HEK293 (cell line): Measurements from ENCODE around the gene NPFF.

Source experiments
- CTCF ChIA-PET: fragments of 350-600 bp; formaldehyde crosslinking; extraction: SDS; loops from one replicate; lab custom pipeline; 2021; ENCODE audit warnings: antibody characterized with exemption; lab: Yijun Ruan, JAX
- POLR2A ChIA-PET: fragments of 300-600 bp; formaldehyde crosslinking; extraction: SDS; loops from one replicate; lab custom pipeline; 2020; ENCODE audit warnings: antibody characterized with exemption, inconsistent platforms; lab: Yijun Ruan, JAX
- H3K27ac ChIP-seq: fragments of 200-500 bp; sonication (Bioruptor generic); 2 replicates; pipeline ENCODE4 v1.5.1; 2014; ENCODE audit warnings: low read depth, low read length, control low read depth, inconsistent platforms; ENCODE audit errors: extremely low read depth
- H3K36me3 ChIP-seq, 2 experiments: fragments of 200-500 bp in 1 of 2; sonication (Bioruptor generic) in 1 of 2; 1 replicate in 1 of 2; 2 replicates in 1 of 2; pipeline ENCODE4 v1.5.1; 2014 to 2017; ENCODE audit warnings: inconsistent platforms in 2 of 2, low read length in 2 of 2; ENCODE audit not compliant: control insufficient read depth in 2 of 2, insufficient read depth in 1 of 2
- H3K4me1 ChIP-seq: fragments of 200-500 bp; sonication (Bioruptor generic); 2 replicates; pipeline ENCODE4 v1.5.1; 2014; ENCODE audit warnings: mild to moderate bottlenecking, low read length, inconsistent platforms; ENCODE audit not compliant: control insufficient read depth, insufficient read depth
- H3K4me3 ChIP-seq: 2 replicates; pipeline ENCODE4 v1.5.1; 2011; ENCODE audit warnings: low read depth, mild to moderate bottlenecking, control low read depth, low read length, moderate library complexity
- H3K9me3 ChIP-seq: fragments of 200-500 bp; sonication (Bioruptor generic); 2 replicates; pipeline ENCODE4 v1.5.1; 2014; ENCODE audit warnings: low read depth, low read length, inconsistent platforms; ENCODE audit not compliant: control insufficient read depth, insufficient read depth
- GLIS1 ChIP-seq: fragments of 450-650 bp; formaldehyde crosslinking; IDR thresholded peaks from 2 replicates; pipeline ENCODE4 v1.5.1; 2016; ENCODE audit warnings: missing biosample characterization, missing genetic modification characterization
- HOXD13 ChIP-seq: sonication (generic); formaldehyde crosslinking; IDR thresholded peaks from 2 replicates; pipeline ENCODE4 v1.8.0; 2022; ENCODE audit warnings: missing genetic modification reagents, borderline replicate concordance
- MZF1 ChIP-seq: fragments of 450-650 bp; formaldehyde crosslinking; IDR thresholded peaks from 2 replicates; pipeline ENCODE4 v1.5.1; 2017; ENCODE audit warnings: missing biosample characterization, missing genetic modification characterization, borderline replicate concordance
- SCRT1 ChIP-seq: fragments of 450-650 bp; formaldehyde crosslinking; IDR thresholded peaks from 2 replicates; pipeline ENCODE4 v1.5.1; 2016; ENCODE audit warnings: missing biosample characterization, missing genetic modification characterization, borderline replicate concordance
- SP2 ChIP-seq: fragments of 450-650 bp; formaldehyde crosslinking; IDR thresholded peaks from 2 replicates; pipeline ENCODE4 v1.5.1; 2016; ENCODE audit warnings: missing biosample characterization, missing genetic modification characterization
- SP3 ChIP-seq: fragments of 450-650 bp; formaldehyde crosslinking; IDR thresholded peaks from 2 replicates; pipeline ENCODE4 v1.5.1; 2016; ENCODE audit warnings: missing biosample characterization, missing genetic modification characterization
- ZBTB17 ChIP-seq: fragments of 450-650 bp; formaldehyde crosslinking; IDR thresholded peaks from 2 replicates; pipeline ENCODE4 v1.5.1; 2016; ENCODE audit warnings: missing biosample characterization, missing genetic modification characterization
- ZEB2 ChIP-seq: fragments of 450-650 bp; formaldehyde crosslinking; IDR thresholded peaks from 2 replicates; pipeline ENCODE4 v1.5.1; 2016; ENCODE audit warnings: missing biosample characterization, missing genetic modification characterization
- ZNF133 ChIP-seq: fragments of 450-650 bp; formaldehyde crosslinking; IDR thresholded peaks from 2 replicates; pipeline ENCODE4 v1.5.1; 2016; ENCODE audit warnings: missing biosample characterization, missing genetic modification characterization
- ZNF169 ChIP-seq: fragments of 450-650 bp; formaldehyde crosslinking; IDR thresholded peaks from 2 replicates; pipeline ENCODE4 v1.5.1; 2016; ENCODE audit warnings: missing biosample characterization, missing genetic modification characterization
- ZNF341 ChIP-seq: fragments of 450-650 bp; formaldehyde crosslinking; IDR thresholded peaks from 2 replicates; pipeline ENCODE4; 2016; ENCODE audit warnings: low read depth, missing biosample characterization, missing genetic modification characterization
- ZNF510 ChIP-seq: fragments of 450-650 bp; formaldehyde crosslinking; IDR thresholded peaks from 2 replicates; pipeline ENCODE4 v1.5.1; 2018; ENCODE audit warnings: mild to moderate bottlenecking, missing genetic modification characterization, missing biosample characterization; ENCODE audit not compliant: insufficient replicate concordance
- ZNF571 ChIP-seq: fragments of 450-650 bp; formaldehyde crosslinking; IDR thresholded peaks from 2 replicates; pipeline ENCODE4 v1.5.0; 2017; ENCODE audit warnings: missing biosample characterization, missing genetic modification characterization
- ZNF596 ChIP-seq: fragments of 450-650 bp; IDR thresholded peaks from 2 replicates; pipeline ENCODE4 v1.5.0; 2018; ENCODE audit warnings: missing biosample characterization, mild to moderate bottlenecking, missing genetic modification characterization, moderate library complexity
- ZNF629 ChIP-seq: fragments of 450-650 bp; formaldehyde crosslinking; IDR thresholded peaks from 2 replicates; pipeline ENCODE4 v1.5.1; 2017; ENCODE audit warnings: missing biosample characterization, missing genetic modification characterization
- ZNF791 ChIP-seq: fragments of 450-650 bp; formaldehyde crosslinking; IDR thresholded peaks from 2 replicates; pipeline ENCODE4 v1.5.1; 2016; ENCODE audit warnings: missing biosample characterization, missing genetic modification characterization
- ZNF837 ChIP-seq: fragments of 450-650 bp; formaldehyde crosslinking; IDR thresholded peaks from 2 replicates; pipeline ENCODE4 v1.5.1; 2016; ENCODE audit warnings: missing biosample characterization, missing genetic modification characterization
- TF ChIP-seq, protein P1 (sequence below): fragments of 450-650 bp; formaldehyde crosslinking; IDR thresholded peaks from 2 replicates; pipeline ENCODE4 v1.5.1; 2016; ENCODE audit warnings: missing biosample characterization, missing genetic modification characterization, low read depth
- TF ChIP-seq, protein P2 (sequence below): fragments of 450-650 bp; formaldehyde crosslinking; conservative IDR thresholded peaks from 2 replicates; pipeline ENCODE4 v1.5.1; 2016; ENCODE audit warnings: low read depth, missing biosample characterization, missing genetic modification characterization
- TF ChIP-seq, protein P3 (sequence below): fragments of 450-650 bp; formaldehyde crosslinking; IDR thresholded peaks from 2 replicates; pipeline ENCODE4 v1.5.1; 2016; ENCODE audit warnings: missing biosample characterization, missing genetic modification characterization
- TF ChIP-seq, protein P4 (sequence below): fragments of 450-650 bp; formaldehyde crosslinking; IDR thresholded peaks from 2 replicates; pipeline ENCODE4 v1.5.1; 2017; ENCODE audit warnings: missing biosample characterization, missing genetic modification characterization

Gene NPFF

DNA sequence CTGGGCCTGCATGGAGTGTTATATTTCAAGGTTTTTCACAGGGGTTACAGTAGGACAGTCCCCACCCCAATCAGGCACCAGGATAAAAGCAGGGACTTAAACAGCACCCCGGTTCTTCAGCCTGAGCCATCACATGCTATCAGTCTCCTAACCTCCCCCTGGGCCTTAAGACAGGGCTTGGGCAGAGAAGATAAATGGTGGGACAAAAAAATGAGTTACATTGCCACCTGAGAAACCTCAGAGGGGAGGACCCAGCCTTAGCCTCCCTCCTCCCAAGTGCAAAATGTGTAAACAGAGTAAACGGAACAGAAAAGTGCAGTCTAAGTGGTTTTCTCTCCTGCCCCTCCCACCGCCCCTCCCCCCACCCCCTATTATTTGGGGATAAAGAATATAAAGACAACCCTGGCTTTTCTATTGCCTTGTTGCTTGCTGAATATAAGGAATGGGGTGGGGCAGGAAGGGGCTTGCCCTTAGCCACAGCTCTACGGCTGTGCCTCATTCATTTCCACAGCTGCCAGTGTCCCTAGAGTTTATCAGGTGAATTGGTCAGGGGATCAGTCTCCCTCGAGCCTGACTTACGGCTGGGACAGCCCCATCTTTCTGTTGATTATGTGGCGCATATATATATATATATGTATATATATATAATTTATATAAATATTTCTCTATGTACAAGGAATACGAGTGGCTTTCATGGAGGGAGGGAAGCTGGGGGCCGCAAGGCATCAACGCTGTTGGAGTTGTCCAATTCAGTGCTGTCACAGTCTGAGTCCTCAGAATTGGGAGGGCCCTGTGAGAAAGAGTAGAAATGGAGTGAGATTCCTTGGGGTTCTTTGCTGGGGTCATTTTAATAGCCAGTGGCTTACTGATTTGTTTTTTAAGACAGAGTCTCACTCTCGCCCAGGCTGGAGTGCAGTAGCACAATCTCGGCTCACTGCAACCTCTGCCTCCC, 26.5 kb downstream of the NPFF start:
- Histone ChIP-seq H3K4me3 (no peak overlapping the region), H3K4me1 (no peaks in the 10 kb centered on the region), H3K9me3 (no peaks in the 10 kb centered on the region), H3K36me3 (peaks cover 43 to 96% of the 10 kb centered on the region in 2 experiments), H3K27ac (no peak overlapping the region)
- no peak for TF ChIP-seq ZNF133
- TF ChIP-seq, protein P1, sequence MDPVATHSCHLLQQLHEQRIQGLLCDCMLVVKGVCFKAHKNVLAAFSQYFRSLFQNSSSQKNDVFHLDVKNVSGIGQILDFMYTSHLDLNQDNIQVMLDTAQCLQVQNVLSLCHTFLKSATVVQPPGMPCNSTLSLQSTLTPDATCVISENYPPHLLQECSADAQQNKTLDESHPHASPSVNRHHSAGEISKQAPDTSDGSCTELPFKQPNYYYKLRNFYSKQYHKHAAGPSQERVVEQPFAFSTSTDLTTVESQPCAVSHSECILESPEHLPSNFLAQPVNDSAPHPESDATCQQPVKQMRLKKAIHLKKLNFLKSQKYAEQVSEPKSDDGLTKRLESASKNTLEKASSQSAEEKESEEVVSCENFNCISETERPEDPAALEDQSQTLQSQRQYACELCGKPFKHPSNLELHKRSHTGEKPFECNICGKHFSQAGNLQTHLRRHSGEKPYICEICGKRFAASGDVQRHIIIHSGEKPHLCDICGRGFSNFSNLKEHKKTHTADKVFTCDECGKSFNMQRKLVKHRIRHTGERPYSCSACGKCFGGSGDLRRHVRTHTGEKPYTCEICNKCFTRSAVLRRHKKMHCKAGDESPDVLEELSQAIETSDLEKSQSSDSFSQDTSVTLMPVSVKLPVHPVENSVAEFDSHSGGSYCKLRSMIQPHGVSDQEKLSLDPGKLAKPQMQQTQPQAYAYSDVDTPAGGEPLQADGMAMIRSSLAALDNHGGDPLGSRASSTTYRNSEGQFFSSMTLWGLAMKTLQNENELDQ: no peak
- no peak for TF ChIP-seq ZNF510 (tag by site-specific recombination)
- no peak for TF ChIP-seq ZNF791 (tag by site-specific recombination)
- no peak for TF ChIP-seq HOXD13 (CRISPR knock-in tag)
- TF ChIP-seq SP3: no peak
- no peak for TF ChIP-seq SCRT1
- TF ChIP-seq, protein P2, sequence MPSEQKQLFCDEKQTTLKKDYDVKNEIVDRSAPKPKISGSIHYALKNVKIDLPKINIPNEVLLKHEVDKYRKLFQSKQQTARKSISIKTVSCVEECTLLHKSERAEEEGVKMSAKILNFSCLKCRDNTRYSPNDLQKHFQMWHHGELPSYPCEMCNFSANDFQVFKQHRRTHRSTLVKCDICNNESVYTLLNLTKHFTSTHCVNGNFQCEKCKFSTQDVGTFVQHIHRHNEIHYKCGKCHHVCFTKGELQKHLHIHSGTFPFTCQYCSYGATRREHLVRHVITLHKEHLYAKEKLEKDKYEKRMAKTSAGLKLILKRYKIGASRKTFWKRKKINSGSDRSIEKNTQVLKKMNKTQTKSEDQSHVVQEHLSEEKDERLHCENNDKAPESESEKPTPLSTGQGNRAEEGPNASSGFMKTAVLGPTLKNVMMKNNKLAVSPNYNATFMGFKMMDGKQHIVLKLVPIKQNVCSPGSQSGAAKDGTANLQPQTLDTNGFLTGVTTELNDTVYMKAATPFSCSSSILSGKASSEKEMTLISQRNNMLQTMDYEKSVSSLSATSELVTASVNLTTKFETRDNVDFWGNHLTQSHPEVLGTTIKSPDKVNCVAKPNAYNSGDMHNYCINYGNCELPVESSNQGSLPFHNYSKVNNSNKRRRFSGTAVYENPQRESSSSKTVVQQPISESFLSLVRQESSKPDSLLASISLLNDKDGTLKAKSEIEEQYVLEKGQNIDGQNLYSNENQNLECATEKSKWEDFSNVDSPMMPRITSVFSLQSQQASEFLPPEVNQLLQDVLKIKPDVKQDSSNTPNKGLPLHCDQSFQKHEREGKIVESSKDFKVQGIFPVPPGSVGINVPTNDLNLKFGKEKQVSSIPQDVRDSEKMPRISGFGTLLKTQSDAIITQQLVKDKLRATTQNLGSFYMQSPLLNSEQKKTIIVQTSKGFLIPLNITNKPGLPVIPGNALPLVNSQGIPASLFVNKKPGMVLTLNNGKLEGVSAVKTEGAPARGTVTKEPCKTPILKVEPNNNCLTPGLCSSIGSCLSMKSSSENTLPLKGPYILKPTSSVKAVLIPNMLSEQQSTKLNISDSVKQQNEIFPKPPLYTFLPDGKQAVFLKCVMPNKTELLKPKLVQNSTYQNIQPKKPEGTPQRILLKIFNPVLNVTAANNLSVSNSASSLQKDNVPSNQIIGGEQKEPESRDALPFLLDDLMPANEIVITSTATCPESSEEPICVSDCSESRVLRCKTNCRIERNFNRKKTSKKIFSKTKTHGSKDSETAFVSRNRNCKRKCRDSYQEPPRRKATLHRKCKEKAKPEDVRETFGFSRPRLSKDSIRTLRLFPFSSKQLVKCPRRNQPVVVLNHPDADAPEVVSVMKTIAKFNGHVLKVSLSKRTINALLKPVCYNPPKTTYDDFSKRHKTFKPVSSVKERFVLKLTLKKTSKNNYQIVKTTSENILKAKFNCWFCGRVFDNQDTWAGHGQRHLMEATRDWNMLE (tag by site-specific recombination): no peak
- TF ChIP-seq ZNF837 (tag by site-specific recombination): no peak
- TF ChIP-seq ZNF169 (tag by site-specific recombination): no peak
- TF ChIP-seq ZEB2 (tag by site-specific recombination): no peak
- ChIA-PET CTCF (interaction anchor here (0.8 to 2.0 kb wide), 5 partner anchors 9 to 159 kb away, joined by 3 to 7 read pairs (median 4); partner anchors contain the start of gene AAAS), POLR2A (interaction anchor here (1.0 to 3.9 kb wide), 9 partner anchors 9 to 159 kb away, joined by 3 to 39 read pairs (median 8); partner anchors contain the start of genes AAAS, MAP3K12 and TARBP2)

DNA sequence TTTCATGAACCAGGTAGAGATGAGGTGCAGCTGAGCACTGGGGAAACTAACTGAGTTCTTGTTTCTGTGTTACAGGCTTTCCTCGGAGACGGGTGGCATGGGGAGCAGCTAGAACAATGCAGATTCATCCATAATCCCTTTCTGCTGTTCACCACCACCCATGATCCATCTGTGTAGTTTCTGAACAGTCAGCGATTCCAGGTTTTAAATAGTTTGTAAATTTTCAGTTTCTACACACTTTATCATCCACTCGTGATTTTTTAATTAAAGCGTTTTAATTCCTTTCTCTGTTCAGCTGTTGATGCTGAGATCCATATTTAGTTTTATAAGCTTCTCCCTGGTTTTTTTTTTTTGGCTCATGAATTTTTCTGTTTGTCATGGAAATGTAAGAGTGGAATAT, 28.0 kb downstream of the NPFF start:
- Histone ChIP-seq H3K27ac (no peak overlapping the region), H3K4me3 (no peak overlapping the region), H3K9me3 (no peaks in the 10 kb centered on the region), H3K4me1 (no peaks in the 10 kb centered on the region), H3K36me3 (peaks cover 57 to 98% of the 10 kb centered on the region in 2 experiments)
- CTCF ChIA-PET: interaction anchor here (0.6 to 1.8 kb wide), 3 partner anchors 14 to 127 kb away, joined by 3 to 14 read pairs (median 4); no protein-coding TSS in a partner anchor
- POLR2A ChIA-PET: interaction anchor here (0.6 to 1.2 kb wide), 2 partner anchors 11 to 29 kb away, joined by 3 to 4 read pairs; no protein-coding TSS in a partner anchor
- no peak for TF ChIP-seq ZNF571
- no peak for TF ChIP-seq ZNF133
- no peak for TF ChIP-seq ZNF596 (tag by site-specific recombination)
- no peak for TF ChIP-seq SP2
- no peak; the same call in 1 of the 2 replicates for TF ChIP-seq MZF1
- no peak for TF ChIP-seq ZBTB17 (tag by site-specific recombination)
- no peak for TF ChIP-seq ZNF791 (tag by site-specific recombination)
- TF ChIP-seq, protein P3, sequence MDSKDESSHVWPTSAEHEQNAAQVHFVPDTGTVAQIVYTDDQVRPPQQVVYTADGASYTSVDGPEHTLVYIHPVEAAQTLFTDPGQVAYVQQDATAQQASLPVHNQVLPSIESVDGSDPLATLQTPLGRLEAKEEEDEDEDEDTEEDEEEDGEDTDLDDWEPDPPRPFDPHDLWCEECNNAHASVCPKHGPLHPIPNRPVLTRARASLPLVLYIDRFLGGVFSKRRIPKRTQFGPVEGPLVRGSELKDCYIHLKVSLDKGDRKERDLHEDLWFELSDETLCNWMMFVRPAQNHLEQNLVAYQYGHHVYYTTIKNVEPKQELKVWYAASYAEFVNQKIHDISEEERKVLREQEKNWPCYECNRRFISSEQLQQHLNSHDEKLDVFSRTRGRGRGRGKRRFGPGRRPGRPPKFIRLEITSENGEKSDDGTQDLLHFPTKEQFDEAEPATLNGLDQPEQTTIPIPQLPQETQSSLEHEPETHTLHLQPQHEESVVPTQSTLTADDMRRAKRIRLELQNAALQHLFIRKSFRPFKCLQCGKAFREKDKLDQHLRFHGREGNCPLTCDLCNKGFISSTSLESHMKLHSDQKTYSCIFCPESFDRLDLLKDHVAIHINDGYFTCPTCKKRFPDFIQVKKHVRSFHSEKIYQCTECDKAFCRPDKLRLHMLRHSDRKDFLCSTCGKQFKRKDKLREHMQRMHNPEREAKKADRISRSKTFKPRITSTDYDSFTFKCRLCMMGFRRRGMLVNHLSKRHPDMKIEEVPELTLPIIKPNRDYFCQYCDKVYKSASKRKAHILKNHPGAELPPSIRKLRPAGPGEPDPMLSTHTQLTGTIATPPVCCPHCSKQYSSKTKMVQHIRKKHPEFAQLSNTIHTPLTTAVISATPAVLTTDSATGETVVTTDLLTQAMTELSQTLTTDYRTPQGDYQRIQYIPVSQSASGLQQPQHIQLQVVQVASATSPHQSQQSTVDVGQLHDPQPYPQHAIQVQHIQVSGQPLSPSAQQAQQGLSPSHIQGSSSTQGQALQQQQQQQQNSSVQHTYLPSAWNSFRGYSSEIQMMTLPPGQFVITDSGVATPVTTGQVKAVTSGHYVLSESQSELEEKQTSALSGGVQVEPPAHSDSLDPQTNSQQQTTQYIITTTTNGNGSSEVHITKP (tag by site-specific recombination): no peak
- no peak for TF ChIP-seq HOXD13 (CRISPR knock-in tag)
- TF ChIP-seq GLIS1: no peak
- no peak for TF ChIP-seq ZNF629 (tag by site-specific recombination)
- TF ChIP-seq ZNF341 (tag by site-specific recombination): no peak
- TF ChIP-seq, protein P4, sequence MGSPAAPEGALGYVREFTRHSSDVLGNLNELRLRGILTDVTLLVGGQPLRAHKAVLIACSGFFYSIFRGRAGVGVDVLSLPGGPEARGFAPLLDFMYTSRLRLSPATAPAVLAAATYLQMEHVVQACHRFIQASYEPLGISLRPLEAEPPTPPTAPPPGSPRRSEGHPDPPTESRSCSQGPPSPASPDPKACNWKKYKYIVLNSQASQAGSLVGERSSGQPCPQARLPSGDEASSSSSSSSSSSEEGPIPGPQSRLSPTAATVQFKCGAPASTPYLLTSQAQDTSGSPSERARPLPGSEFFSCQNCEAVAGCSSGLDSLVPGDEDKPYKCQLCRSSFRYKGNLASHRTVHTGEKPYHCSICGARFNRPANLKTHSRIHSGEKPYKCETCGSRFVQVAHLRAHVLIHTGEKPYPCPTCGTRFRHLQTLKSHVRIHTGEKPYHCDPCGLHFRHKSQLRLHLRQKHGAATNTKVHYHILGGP (tag by site-specific recombination): no peak
